K562 (cell line): Measurements from ENCODE around the gene CLDN15. TPM values are rescaled to one million over a fixed set of nuclear protein-coding genes. Genes with fewer than 3 reads are reported as not detected.

Experiments used
- ARNT ChIP-seq, 2 experiments: fragments of 450-650 bp; IDR thresholded peaks; 2 replicates each; pipeline ENCODE4 v1.6.1; 2016; ENCODE audit warnings: mild to moderate bottlenecking in 1 of 2
- BHLHE40 ChIP-seq: IDR thresholded peaks from 2 replicates; pipeline ENCODE4 v1.6.1; 2011; ENCODE audit warnings: low read length, improper control_type of control experiment
- CEBPG ChIP-seq, 3 experiments: fragments of 200-800 bp in 1 of 3; sonication (Bioruptor generic) in 1 of 3; sonication (generic) in 1 of 3; formaldehyde crosslinking in 1 of 3; IDR thresholded peaks in 2 of 3; conservative IDR thresholded peaks in 1 of 3; 2 replicates each; pipeline versions ENCODE4 v1.6.1 to v1.8.0; 2016 to 2022; ENCODE audit warnings: missing compliant biosample characterization in 2 of 3, missing genetic modification characterization in 2 of 3, mild to moderate bottlenecking in 1 of 3, missing genetic modification reagents in 1 of 3
- CHD1 ChIP-seq: fragments of 200-600 bp; sonication (generic); IDR thresholded peaks from one replicate; pipeline ENCODE4 v1.6.1; 2012; ENCODE audit warnings: mild to moderate bottlenecking, moderate library complexity, low read length, inconsistent platforms
- CREBBP ChIP-seq: IDR thresholded peaks from one replicate; pipeline ENCODE4 v1.6.1; 2012; ENCODE audit warnings: low read depth, mild to moderate bottlenecking, control low read depth, inconsistent platforms, low read length
- GATAD2B ChIP-seq: fragments of 450-650 bp; IDR thresholded peaks from 2 replicates; pipeline ENCODE4 v1.6.1; 2017; ENCODE audit warnings: mild to moderate bottlenecking, borderline replicate concordance
- HNRNPL ChIP-seq: fragments of 200-400 bp; formaldehyde crosslinking; IDR thresholded peaks from 2 replicates; pipeline ENCODE4 v1.6.1; 2017; ENCODE audit warnings: low read depth, mild to moderate bottlenecking, low read length
- MEF2A ChIP-seq: IDR thresholded peaks from 2 replicates; pipeline ENCODE4 v1.6.1; 2011; ENCODE audit warnings: low read depth, mild to moderate bottlenecking, low read length, moderate library complexity; ENCODE audit not compliant: control insufficient read depth
- MEIS2 ChIP-seq: fragments of 450-650 bp; IDR thresholded peaks from 2 replicates; pipeline ENCODE4 v1.6.1; 2014; ENCODE audit warnings: mild to moderate bottlenecking; ENCODE audit not compliant: partially characterized antibody
- MIER1 ChIP-seq: fragments of 450-650 bp; IDR thresholded peaks from 2 replicates; pipeline ENCODE4 v1.6.1; 2016; ENCODE audit warnings: antibody characterized with exemption, mild to moderate bottlenecking, low read depth
- NCOA1 ChIP-seq: fragments of 450-650 bp; IDR thresholded peaks from 2 replicates; pipeline ENCODE4 v1.6.1; 2016; ENCODE audit warnings: low read depth
- NR2C1 ChIP-seq, 2 experiments: fragments of 450-650 bp; IDR thresholded peaks; 2 replicates each; pipeline ENCODE4 v1.6.1; 2017; ENCODE audit warnings: mild to moderate bottlenecking in 2 of 2, antibody characterized with exemption in 1 of 2, inconsistent platforms in 1 of 2, missing compliant biosample characterization in 1 of 2, missing genetic modification characterization in 1 of 2
- POLR2AphosphoS2 ChIP-seq: IDR thresholded peaks from 2 replicates; pipeline ENCODE4 v1.6.1; 2012; ENCODE audit warnings: low read length, improper control_type of control experiment
- RAD21 ChIP-seq, 2 experiments: fragments of 250-450 bp in 1 of 2; fragments of 450-650 bp in 1 of 2; sonication (Bioruptor Pico) in 1 of 2; formaldehyde crosslinking in 1 of 2; IDR thresholded peaks in 1 of 2; conservative IDR thresholded peaks in 1 of 2; 2 replicates each; pipeline versions ENCODE4 v1.4.0 to v1.8.0; 2020 to 2022; ENCODE audit warnings: mild to moderate bottlenecking in 2 of 2, moderate library complexity in 1 of 2
- RAD51 ChIP-seq: fragments of 450-650 bp; IDR thresholded peaks from 2 replicates; pipeline ENCODE4 v1.7.1; 2016; ENCODE audit warnings: low read depth, mild to moderate bottlenecking, borderline replicate concordance
- SMARCC2 ChIP-seq: fragments of 450-650 bp; IDR thresholded peaks from 2 replicates; pipeline ENCODE4 v1.6.1; 2017; ENCODE audit warnings: antibody characterized with exemption, moderate library complexity, mild to moderate bottlenecking, low read depth
- STAG1 ChIP-seq: sonication (generic); formaldehyde crosslinking; IDR thresholded peaks from 2 replicates; pipeline ENCODE4 v1.5.0; 2020; ENCODE audit warnings: missing genetic modification reagents, borderline replicate concordance
- TAL1 ChIP-seq: fragments of 450-650 bp; IDR thresholded peaks from 2 replicates; pipeline ENCODE4 v1.6.1; 2016; ENCODE audit warnings: mild to moderate bottlenecking
- TCF3 ChIP-seq: sonication (generic); formaldehyde crosslinking; IDR thresholded peaks from 2 replicates; pipeline ENCODE4 v1.4.0; 2020; ENCODE audit warnings: mild to moderate bottlenecking, missing genetic modification reagents
- ZBTB2 ChIP-seq: fragments of 450-650 bp; IDR thresholded peaks from 2 replicates; pipeline ENCODE4 v1.6.1; 2016; ENCODE audit warnings: antibody characterized with exemption
- ZFP36 ChIP-seq: fragments of 150-350 bp; IDR thresholded peaks from 2 replicates; pipeline ENCODE4 v1.6.1; 2018; ENCODE audit warnings: low read length, low read depth; ENCODE audit not compliant: partially characterized antibody
- ZNF121 ChIP-seq: sonication (generic); formaldehyde crosslinking; conservative IDR thresholded peaks from 2 replicates; pipeline ENCODE4 v1.8.0; 2022; ENCODE audit warnings: missing genetic modification reagents
- ZNF197 ChIP-seq: fragments of 200-800 bp; sonication (Bioruptor generic); IDR thresholded peaks from 2 replicates; pipeline ENCODE4 v1.6.1; 2016; ENCODE audit warnings: low read depth, missing genetic modification characterization, missing compliant biosample characterization
- ZNF347 ChIP-seq: fragments of 450-650 bp; formaldehyde crosslinking; IDR thresholded peaks from 2 replicates; pipeline ENCODE4 v1.4.0; 2020; ENCODE audit warnings: low read depth, mild to moderate bottlenecking, moderate library complexity
- polyA plus RNA-seq, 8 experiments: library from polyadenylated mRNA; depleted of rRNA in 4 of 8; stranded (reverse) in 5 of 8; unstranded in 3 of 8; fragments of >200 nt; fragmentation: Nextera tagmentation in 2 of 8; fragmentation: Illumina TruSeq in 1 of 8; extraction: Ambion mirVana in 2 of 8; extraction: Trizol in 1 of 8; gene quantifications; 2 replicates each; pipeline versions ENCODE4 v1.2.1 to v1.2.3, GENCODE V29; 2011 to 2014; ENCODE audit warnings: inconsistent platforms in 1 of 8, missing spikeins in 1 of 8
- total RNA-seq, 7 experiments: library from RNA; depleted of rRNA in 6 of 7; stranded (reverse); fragments of >200 nt in 6 of 7; fragmentation: Illumina TruSeq in 2 of 7; extraction: Trizol in 2 of 7; gene quantifications; 2 replicates each; pipeline versions ENCODE4 v1.2.1 to v1.2.3, GENCODE V29; 2011 to 2021; ENCODE audit warnings: low replicate concordance in 1 of 7

The CLDN15 gene
- total and polyA plus RNA-seq, 9 of the 15 experiments (the other 6 are each of a cell fraction or from before 2014, with no cell fraction given): 0.32 to 14.5 (median 7.4) TPM

- no peak for TF ChIP-seq STAG1 (CRISPR knock-in tag)
- TF ChIP-seq ZBTB2: 0 out of 2 replicates have a peak, but pooled peaks have one; percentile 22
- TF ChIP-seq MEF2A: no peak
- TF ChIP-seq TAL1: peak; percentile 90
- TF ChIP-seq SMARCC2: peak; percentile 48; the same call in 1 of the 2 replicates
- peak; percentile 94 for TF ChIP-seq ZNF121
- TF ChIP-seq GATAD2B: no peak
- TF ChIP-seq RAD21 (CRISPR knock-in tag; conservative IDR thresholded peaks at IDR 0.05 in 1 of 2, IDR thresholded peaks at IDR 0.05 in 1 of 2): no peak
- 0 out of 2 replicates have a peak, but pooled peaks have one; percentile 21 for TF ChIP-seq NR2C1 (IDR thresholded peaks at IDR 0.05)
- peak; percentile 37; the same call in 1 of the 2 replicates for TF ChIP-seq NR2C1 (tag; IDR thresholded peaks at IDR 0.05)
- no peak for TF ChIP-seq HNRNPL
- TF ChIP-seq CEBPG (CRISPR knock-in tag; IDR thresholded peaks at IDR 0.05): peak; percentile 57; the same call in 1 of the 2 replicates
- peak; percentile 18 to 76; a peak in 3 of 4 replicates for TF ChIP-seq CEBPG (tag; conservative IDR thresholded peaks at IDR 0.05 in 1 of 2, IDR thresholded peaks at IDR 0.05 in 1 of 2)
- no peak for TF ChIP-seq POLR2AphosphoS2
- TF ChIP-seq MIER1: 0 out of 2 replicates have a peak, but pooled peaks have one; percentile 32
- no peak for TF ChIP-seq CREBBP
- TF ChIP-seq ZNF347 (CRISPR knock-in tag): no peak
- peak; percentile 61; the same call in 1 of the 2 replicates for TF ChIP-seq BHLHE40
- no peak for TF ChIP-seq ZNF197 (CRISPR knock-in tag)
- peak; percentile 73 for TF ChIP-seq MEIS2
- no peak for TF ChIP-seq CHD1
- peak in 1 of 2 experiments; percentile 72; a peak in 2 of 4 replicates for TF ChIP-seq ARNT (IDR thresholded peaks at IDR 0.05)
- TF ChIP-seq NCOA1: peak; percentile 50; the same call in 1 of the 2 replicates
- peak; percentile 17; the same call in 1 of the 2 replicates for TF ChIP-seq RAD51
- peak; percentile 96 for TF ChIP-seq TCF3 (CRISPR knock-in tag)
- peak; percentile 49 for TF ChIP-seq ZFP36
Observed at GRCh38 chr7:101265622-101266516, 28.3 kb upstream of the CLDN15 start (continued).
